Liver (tissue), 3 donors: ENCODE results near the gene PRPF40B.

ENCODE experiments used
- CTCF ChIP-seq: fragments of 150-350 bp; IDR thresholded peaks from 2 replicates; pipeline ENCODE4 v1.5.1; 2017; ENCODE audit warnings: improper control_type of control experiment, low read depth, low read length; ENCODE audit not compliant: missing input control
- EGR1 ChIP-seq, 2 donors: IDR thresholded peaks; 2 replicates each; pipeline ENCODE4 v1.6.1; 2016 to 2018; ENCODE audit warnings: antibody characterized with exemption in 2 of 2, low read depth in 2 of 2
- FOXA1 ChIP-seq: IDR thresholded peaks from 2 replicates; pipeline ENCODE4 v1.6.1; 2016; ENCODE audit warnings: antibody characterized with exemption
- HNF4A ChIP-seq, 2 donors: conservative IDR thresholded peaks; 2 replicates each; pipeline ENCODE4 v1.6.1; 2016; ENCODE audit warnings: antibody characterized with exemption in 2 of 2, mild to moderate bottlenecking in 2 of 2
- JUND ChIP-seq, 2 donors: IDR thresholded peaks; 2 replicates each; pipeline ENCODE4 v1.6.1; 2016; ENCODE audit warnings: antibody characterized with exemption in 2 of 2
- MAX ChIP-seq: IDR thresholded peaks from 2 replicates; pipeline ENCODE4 v1.6.1; 2016; ENCODE audit warnings: antibody characterized with exemption
- RAD21 ChIP-seq, 2 donors: IDR thresholded peaks; 2 replicates each; pipeline ENCODE4 v1.6.1; 2016; ENCODE audit warnings: antibody characterized with exemption in 2 of 2, mild to moderate bottlenecking in 2 of 2
- REST ChIP-seq: IDR thresholded peaks from 2 replicates; pipeline ENCODE4 v1.6.1; 2016; ENCODE audit warnings: antibody characterized with exemption, mild to moderate bottlenecking
- SP1 ChIP-seq: IDR thresholded peaks from 2 replicates; pipeline ENCODE4 v1.6.1; 2018; ENCODE audit warnings: antibody characterized with exemption, mild to moderate bottlenecking
- TAF1 ChIP-seq: conservative IDR thresholded peaks from 2 replicates; pipeline ENCODE4 v1.6.1; 2016; ENCODE audit warnings: antibody characterized with exemption, mild to moderate bottlenecking
- YY1 ChIP-seq: IDR thresholded peaks from 2 replicates; pipeline ENCODE4 v1.6.1; 2016; ENCODE audit warnings: antibody characterized with exemption, mild to moderate bottlenecking
- TF ChIP-seq, protein P1 (sequence below): IDR thresholded peaks from 2 replicates; pipeline ENCODE4 v1.6.1; 2016; ENCODE audit warnings: antibody characterized with exemption
- donor health status: healthy.
- donor health status: healthy.

- TF ChIP-seq JUND (IDR thresholded peaks at IDR 0.05) (no peak), CTCF (no peak), TAF1 (no peak), SP1 (no peak), EGR1 (IDR thresholded peaks at IDR 0.05; ENCODE audit: low read depth in 2 of 2) (no peak), RAD21 (IDR thresholded peaks at IDR 0.05) (no peak), REST (no peak), HNF4A (conservative IDR thresholded peaks at IDR 0.05) (no peak), YY1 (no peak), FOXA1 (no peak), MAX (no peak)
- TF ChIP-seq, protein P1, sequence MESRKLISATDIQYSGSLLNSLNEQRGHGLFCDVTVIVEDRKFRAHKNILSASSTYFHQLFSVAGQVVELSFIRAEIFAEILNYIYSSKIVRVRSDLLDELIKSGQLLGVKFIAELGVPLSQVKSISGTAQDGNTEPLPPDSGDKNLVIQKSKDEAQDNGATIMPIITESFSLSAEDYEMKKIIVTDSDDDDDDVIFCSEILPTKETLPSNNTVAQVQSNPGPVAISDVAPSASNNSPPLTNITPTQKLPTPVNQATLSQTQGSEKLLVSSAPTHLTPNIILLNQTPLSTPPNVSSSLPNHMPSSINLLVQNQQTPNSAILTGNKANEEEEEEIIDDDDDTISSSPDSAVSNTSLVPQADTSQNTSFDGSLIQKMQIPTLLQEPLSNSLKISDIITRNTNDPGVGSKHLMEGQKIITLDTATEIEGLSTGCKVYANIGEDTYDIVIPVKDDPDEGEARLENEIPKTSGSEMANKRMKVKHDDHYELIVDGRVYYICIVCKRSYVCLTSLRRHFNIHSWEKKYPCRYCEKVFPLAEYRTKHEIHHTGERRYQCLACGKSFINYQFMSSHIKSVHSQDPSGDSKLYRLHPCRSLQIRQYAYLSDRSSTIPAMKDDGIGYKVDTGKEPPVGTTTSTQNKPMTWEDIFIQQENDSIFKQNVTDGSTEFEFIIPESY: no peak
These were observed 69.5 kb downstream of the PRPF40B start for GRCh38 chr12:49692851-49693250.
